ENCODE results near the gene MED26.

- no peak for TF ChIP-seq CTCF (IDR thresholded peaks at IDR 0.05)
- no peak for TF ChIP-seq POLR2AphosphoS5 (IDR thresholded peaks at IDR 0.05)
Measured at GRCh38 chr19:16535381-16535780, 92.6 kb downstream of the MED26 start.
